ENCODE results near the gene ZNF587. TPM values are rescaled to one million over a fixed set of nuclear protein-coding genes. Genes with fewer than 3 reads are reported as not detected.
"Not testable (repeated sequence)": the region's sequence is repeated elsewhere in the genome, so short reads cannot be mapped to it uniquely, and the experiment has no call there.

Gene ZNF587
- total and polyA plus RNA-seq, 4 donors = 6.7 to 44.4 (median 15.8) TPM

- peaks cover 0 to 24% (median 0%) of the 10 kb centered on the region in 4 donors for H3K9me3 ChIP-seq (ENCODE audit: control insufficient read depth in 4 of 4, insufficient read depth in 3 of 4, low read length in 3 of 4)
- H3K9ac ChIP-seq (ENCODE audit: insufficient read depth in 1 of 2, low read length in 2 of 2) = no peak overlapping the region
- no peak for TF ChIP-seq CTCF (IDR thresholded peaks at IDR 0.05; ENCODE audit: control extremely low read depth, extremely low read depth)
- peaks cover 0 to 9% (median 6%) of the 10 kb centered on the region in 5 donors for H3K4me1 ChIP-seq (ENCODE audit: control insufficient read depth in 5 of 5, insufficient read depth in 5 of 5, low read length in 5 of 5)
- H3K4me3 ChIP-seq = no peak overlapping the region
- DNase-seq (no peak), ATAC-seq (ENCODE audit: insufficient read depth, low FRiP score) (no peak)
- H3K27me3 ChIP-seq (ENCODE audit: control insufficient read depth in 3 of 3, insufficient read depth in 3 of 3, low read length in 2 of 3) = no peaks in the 10 kb centered on the region
- peaks cover 0 to 12% (median under 1%) of the 10 kb centered on the region in 4 donors for H3K36me3 ChIP-seq (ENCODE audit: control insufficient read depth in 4 of 4, insufficient read depth in 4 of 4, low read length in 4 of 4)
- no peak overlapping the region for H3K27ac ChIP-seq (ENCODE audit: low read depth in 1 of 2, low read length in 1 of 2)
- WGBS, 2 donors = 95 to 98% methylated on average over 6 of the region's 6 CpGs
These were observed 24.1 kb upstream of the ZNF587 start for GRCh38 chr19:57825511-57825910.

GRCh38 chr19:57829316-57829715 lies 20.3 kb upstream of the ZNF587 start:
- peak; percentile 29 to 42 (median 30) for DNase-seq

GRCh38 chr19:57830071-57830602 lies 19.5 kb upstream of the ZNF587 start, which contains the start of gene ZNF587B:
Gene ZNF587B (plus strand): TSS chr19:57830299. CDS start chr19:57830529, 230 bp downstream.
- Histone ChIP-seq H3K27ac (ENCODE audit: low read depth in 1 of 2, low read length in 1 of 2) (peak within 1 kb of the TSS; percentile 28 to 67), H3K27me3 (ENCODE audit: control insufficient read depth in 3 of 3, insufficient read depth in 3 of 3, low read length in 2 of 3) (no peaks in the 10 kb centered on the region), H3K36me3 (ENCODE audit: control insufficient read depth in 4 of 4, insufficient read depth in 4 of 4, low read length in 4 of 4) (peaks cover 0 to 6% (median 0%) of the 10 kb centered on the region in 4 donors), H3K4me3 (peak within 1 kb of the TSS; percentile 54), H3K4me1 (ENCODE audit: control insufficient read depth in 5 of 5, insufficient read depth in 5 of 5, low read length in 5 of 5) (peaks cover 0 to 11% (median 8%) of the 10 kb centered on the region in 5 donors), H3K9ac (ENCODE audit: insufficient read depth in 1 of 2, low read length in 2 of 2) (peak within 1 kb of the TSS; percentile 37 to 81), H3K9me3 (ENCODE audit: control insufficient read depth in 4 of 4, insufficient read depth in 3 of 4, low read length in 3 of 4) (peaks cover 0 to 21% (median 0%) of the 10 kb centered on the region in 4 donors)
- no peak for TF ChIP-seq CTCF (IDR thresholded peaks at IDR 0.05; ENCODE audit: control extremely low read depth, extremely low read depth)
- 39 to 60% methylated on average over 22 of the region's 22 CpGs for whole genome bisulfite sequencing, 2 donors
- ATAC-seq (ENCODE audit: insufficient read depth, low FRiP score) = peak; percentile 47
- DNase-seq = peak; percentile 85 to 90 (median 90)

More at GRCh38 chr19:57829316-57829715, 20.3 kb upstream of the ZNF587 start:
- peak overlapping the region in 1 of 2 donors; percentile 28 for H3K27ac ChIP-seq (ENCODE audit: low read depth in 1 of 2, low read length in 1 of 2)
- no peak overlapping the region for H3K4me3 ChIP-seq
- H3K9ac ChIP-seq (ENCODE audit: insufficient read depth in 1 of 2, low read length in 2 of 2) = no peak overlapping the region
- peaks cover 0 to 11% (median 8%) of the 10 kb centered on the region in 5 donors for H3K4me1 ChIP-seq (ENCODE audit: control insufficient read depth in 5 of 5, insufficient read depth in 5 of 5, low read length in 5 of 5)
- no peaks in the 10 kb centered on the region for H3K27me3 ChIP-seq (ENCODE audit: control insufficient read depth in 3 of 3, insufficient read depth in 3 of 3, low read length in 2 of 3)
- peaks cover 0 to 21% (median 0%) of the 10 kb centered on the region in 4 donors for H3K9me3 ChIP-seq (ENCODE audit: control insufficient read depth in 4 of 4, insufficient read depth in 3 of 4, low read length in 3 of 4)
- no peak for TF ChIP-seq CTCF (IDR thresholded peaks at IDR 0.05; ENCODE audit: control extremely low read depth, extremely low read depth)
- ATAC-seq (ENCODE audit: insufficient read depth, low FRiP score) = no peak
- peaks cover 0 to 8% (median 0%) of the 10 kb centered on the region in 4 donors for H3K36me3 ChIP-seq (ENCODE audit: control insufficient read depth in 4 of 4, insufficient read depth in 4 of 4, low read length in 4 of 4)
- 81 to 88% methylated on average over 5 of the region's 5 CpGs for WGBS, 2 donors

GRCh38 chr19:57836991-57837390 lies 12.7 kb upstream of the ZNF587 start:
- not testable (repeated sequence) for DNase-seq; H3K9ac ChIP-seq (ENCODE audit: insufficient read depth in 1 of 2, low read length in 2 of 2); ATAC-seq (ENCODE audit: insufficient read depth, low FRiP score); H3K27ac ChIP-seq (ENCODE audit: low read depth in 1 of 2, low read length in 1 of 2); H3K27me3 ChIP-seq (ENCODE audit: control insufficient read depth in 3 of 3, insufficient read depth in 3 of 3, low read length in 2 of 3); H3K4me3 ChIP-seq; H3K4me1 ChIP-seq (ENCODE audit: control insufficient read depth in 5 of 5, insufficient read depth in 5 of 5, low read length in 5 of 5); H3K9me3 ChIP-seq (ENCODE audit: control insufficient read depth in 4 of 4, insufficient read depth in 3 of 4, low read length in 3 of 4)
- peaks cover 0 to 12% (median 9%) of the 10 kb centered on the region in 4 donors for H3K36me3 ChIP-seq (ENCODE audit: control insufficient read depth in 4 of 4, insufficient read depth in 4 of 4, low read length in 4 of 4)
- WGBS, 2 donors = 96 to 98% methylated on average over 5 of the region's 5 CpGs

GRCh38 chr19:57838622-57839191 lies 11.0 kb upstream of the ZNF587 start:
- not testable (repeated sequence) for H3K27ac ChIP-seq (ENCODE audit: low read depth in 1 of 2, low read length in 1 of 2); H3K27me3 ChIP-seq (ENCODE audit: control insufficient read depth in 3 of 3, insufficient read depth in 3 of 3, low read length in 2 of 3); DNase-seq; ATAC-seq (ENCODE audit: insufficient read depth, low FRiP score); H3K4me3 ChIP-seq; H3K4me1 ChIP-seq (ENCODE audit: control insufficient read depth in 5 of 5, insufficient read depth in 5 of 5, low read length in 5 of 5); H3K9ac ChIP-seq (ENCODE audit: insufficient read depth in 1 of 2, low read length in 2 of 2)
- Histone ChIP-seq H3K36me3 (ENCODE audit: control insufficient read depth in 4 of 4, insufficient read depth in 4 of 4, low read length in 4 of 4) (peaks cover 0 to 16% (median 10%) of the 10 kb centered on the region in 4 donors), H3K9me3 (ENCODE audit: control insufficient read depth in 4 of 4, insufficient read depth in 3 of 4, low read length in 3 of 4) (peaks cover 0 to 14% (median 0%) of the 10 kb centered on the region in 4 donors)
- 89 to 92% methylated on average over 4 to 5 of the region's 5 CpGs for WGBS, 2 donors
